Thoracic aorta (tissue), 2 donors: ENCODE results near the gene PYY. TPM values are rescaled to one million over a fixed set of nuclear protein-coding genes. Genes with fewer than 3 reads are reported as not detected.

Source experiments
- ATAC-seq: fragments of 150-250 bp; one replicate; pipeline ENCODE4 v1.8.0; 2017; ENCODE audit warnings: low read depth; ENCODE audit not compliant: insufficient number of reproducible peaks, low FRiP score
- DNase-seq: peaks from one replicate; pipeline ENCODE4 v3.0.0-alpha.2; 2020; ENCODE audit warnings: low spot score
- H3K27ac ChIP-seq, 2 donors: fragments of 200-600 bp; sonication (generic); 1 replicate in 1 of 2; 2 replicates in 1 of 2; pipeline ENCODE4 v1.5.1; 2016; ENCODE audit warnings: mild to moderate bottlenecking in 2 of 2, moderate library complexity in 2 of 2
- H3K27me3 ChIP-seq: fragments of 200-600 bp; sonication (generic); replicated peaks from 2 replicates; pipeline ENCODE4 v1.6.0; 2016; ENCODE audit warnings: mild to moderate bottlenecking; ENCODE audit not compliant: insufficient read depth
- H3K36me3 ChIP-seq: fragments of 200-600 bp; sonication (generic); one replicate; pipeline ENCODE4 v1.5.1; 2016
- H3K4me1 ChIP-seq, 2 donors: fragments of 200-600 bp; sonication (generic); 1 replicate in 1 of 2; 2 replicates in 1 of 2; pipeline versions ENCODE4 v1.5.1 to v1.6.0; 2016; ENCODE audit warnings: low read depth in 2 of 2, mild to moderate bottlenecking in 1 of 2; ENCODE audit not compliant: control insufficient read depth in 1 of 2
- H3K4me3 ChIP-seq: fragments of 200-600 bp; sonication (generic); 2 replicates; pipeline ENCODE4 v1.5.1; 2016; ENCODE audit warnings: mild to moderate bottlenecking
- H3K9me3 ChIP-seq: fragments of 200-600 bp; sonication (generic); 2 replicates; pipeline ENCODE4 v1.5.1; 2016
- total RNA-seq, 2 donors: library from RNA; depleted of rRNA; stranded (reverse); fragments of >200 nt; gene quantifications; one replicate each; pipeline versions ENCODE4 v1.1.0 to v1.2.3, GENCODE V29; 2016
- TF ChIP-seq, protein P1 (sequence below): fragments of 200-600 bp; sonication (generic); IDR thresholded peaks from one replicate; pipeline ENCODE4 v1.5.1; 2019; ENCODE audit warnings: antibody characterized with exemption

Gene PYY
- total RNA-seq, 2 donors from 2014 or later: not detected

- ATAC-seq (no peak), DNase-seq (no peak)
- Histone ChIP-seq H3K4me1 (peaks cover 3 to 6% of the 10 kb centered on the region in 2 donors), H3K36me3 (no peaks in the 10 kb centered on the region), H3K9me3 (no peaks in the 10 kb centered on the region), H3K27me3 (peaks cover 15% of the 10 kb centered on the region), H3K4me3 (peak overlapping the region; percentile 23), H3K27ac (no peak overlapping the region)
- TF ChIP-seq, protein P1, sequence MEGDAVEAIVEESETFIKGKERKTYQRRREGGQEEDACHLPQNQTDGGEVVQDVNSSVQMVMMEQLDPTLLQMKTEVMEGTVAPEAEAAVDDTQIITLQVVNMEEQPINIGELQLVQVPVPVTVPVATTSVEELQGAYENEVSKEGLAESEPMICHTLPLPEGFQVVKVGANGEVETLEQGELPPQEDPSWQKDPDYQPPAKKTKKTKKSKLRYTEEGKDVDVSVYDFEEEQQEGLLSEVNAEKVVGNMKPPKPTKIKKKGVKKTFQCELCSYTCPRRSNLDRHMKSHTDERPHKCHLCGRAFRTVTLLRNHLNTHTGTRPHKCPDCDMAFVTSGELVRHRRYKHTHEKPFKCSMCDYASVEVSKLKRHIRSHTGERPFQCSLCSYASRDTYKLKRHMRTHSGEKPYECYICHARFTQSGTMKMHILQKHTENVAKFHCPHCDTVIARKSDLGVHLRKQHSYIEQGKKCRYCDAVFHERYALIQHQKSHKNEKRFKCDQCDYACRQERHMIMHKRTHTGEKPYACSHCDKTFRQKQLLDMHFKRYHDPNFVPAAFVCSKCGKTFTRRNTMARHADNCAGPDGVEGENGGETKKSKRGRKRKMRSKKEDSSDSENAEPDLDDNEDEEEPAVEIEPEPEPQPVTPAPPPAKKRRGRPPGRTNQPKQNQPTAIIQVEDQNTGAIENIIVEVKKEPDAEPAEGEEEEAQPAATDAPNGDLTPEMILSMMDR: no peak
Measured at GRCh38 chr17:43952724-43953666, 745 bp downstream of the PYY start.

- TF ChIP-seq, protein P1: no peak
- Histone ChIP-seq H3K27me3 (peaks cover 15% of the 10 kb centered on the region), H3K4me3 (peak overlapping the region; percentile 23), H3K36me3 (no peaks in the 10 kb centered on the region), H3K4me1 (peaks cover 3 to 6% of the 10 kb centered on the region in 2 donors), H3K9me3 (no peaks in the 10 kb centered on the region), H3K27ac (no peak overlapping the region)
- no peak for ATAC-seq
- no peak for DNase-seq
Measured at GRCh38 chr17:43952351-43952723, 1.4 kb downstream of the PYY start.

DNA sequence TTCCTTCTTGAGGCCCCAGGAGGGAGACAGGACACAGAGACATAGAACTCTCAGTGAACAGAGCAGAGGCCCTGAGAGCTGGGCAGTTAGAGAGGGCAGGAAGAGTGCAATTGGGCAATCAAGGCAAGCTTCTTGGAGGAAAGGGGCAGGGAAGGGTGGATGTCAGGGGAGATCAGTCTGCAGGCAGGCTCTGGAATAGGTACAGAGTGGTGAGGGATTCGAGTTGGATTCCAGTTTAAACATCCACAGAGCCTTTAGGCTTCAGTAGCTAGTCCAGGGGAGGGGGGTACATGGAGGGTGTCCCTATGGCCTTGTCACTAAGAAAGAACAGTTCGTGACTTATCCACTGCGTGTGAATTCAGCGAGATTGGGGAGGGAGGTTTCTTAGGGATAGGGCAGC lies 2.0 kb downstream of the PYY start:
- TF ChIP-seq, protein P1: no peak
- H3K4me1 ChIP-seq: peaks cover 3 to 6% of the 10 kb centered on the region in 2 donors
- DNase-seq (no peak), ATAC-seq (no peak)
- H3K27me3 ChIP-seq: peaks cover 15% of the 10 kb centered on the region
- no peak overlapping the region for H3K4me3 ChIP-seq
- H3K9me3 ChIP-seq: no peaks in the 10 kb centered on the region
- no peak overlapping the region for H3K27ac ChIP-seq
- H3K36me3 ChIP-seq: no peaks in the 10 kb centered on the region

GRCh38 chr17:43950554-43950953 lies 3.2 kb downstream of the PYY start:
- Histone ChIP-seq H3K9me3 (no peaks in the 10 kb centered on the region), H3K27ac (no peak overlapping the region), H3K27me3 (peaks cover 15% of the 10 kb centered on the region), H3K4me1 (peaks cover 3 to 6% of the 10 kb centered on the region in 2 donors), H3K4me3 (no peak overlapping the region), H3K36me3 (no peaks in the 10 kb centered on the region)
- no peak for ATAC-seq
- DNase-seq: no peak
- TF ChIP-seq, protein P1: no peak

DNA sequence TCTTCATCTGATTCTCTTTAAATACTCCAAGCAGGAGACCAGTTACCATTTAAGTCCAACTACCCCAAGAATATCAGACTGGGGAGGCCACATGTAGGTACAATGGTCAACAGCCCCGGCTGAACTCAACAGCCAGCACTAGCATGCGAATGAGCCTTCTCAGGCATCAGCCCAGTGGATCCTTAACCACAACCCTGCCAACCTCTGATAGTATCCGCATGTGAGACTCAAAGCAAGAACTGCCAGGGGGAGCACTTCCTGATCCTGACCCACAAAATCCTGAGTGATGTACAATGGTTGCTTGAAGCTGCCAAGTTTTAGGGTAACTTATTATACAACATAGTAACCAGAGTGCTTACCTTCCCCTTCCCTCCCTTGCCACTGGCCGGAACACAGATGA lies 4.0 kb downstream of the PYY start:
- Histone ChIP-seq H3K27ac (no peak overlapping the region), H3K9me3 (no peaks in the 10 kb centered on the region), H3K4me1 (peaks cover 3 to 6% of the 10 kb centered on the region in 2 donors), H3K4me3 (no peak overlapping the region), H3K27me3 (peaks cover 15% of the 10 kb centered on the region), H3K36me3 (no peaks in the 10 kb centered on the region)
- TF ChIP-seq, protein P1: no peak
- DNase-seq (no peak), ATAC-seq (no peak)
